Peyer's patch (tissue), 4 donors: ENCODE results near the gene C1orf35. TPM values are rescaled to one million over a fixed set of nuclear protein-coding genes. Genes with fewer than 3 reads are reported as not detected.

Source experiments
- DNase-seq, 3 donors: peaks; one replicate each; pipeline ENCODE4 v3.0.0-alpha.2; 2017 to 2019
- H3K27ac ChIP-seq, 4 donors: fragments of 200-600 bp; sonication (generic); one replicate each; pipeline ENCODE4 v1.5.1; 2016 to 2019
- H3K27me3 ChIP-seq, 2 donors: fragments of 200-600 bp; sonication (generic); one replicate each; pipeline ENCODE4 v1.5.1; 2019
- H3K36me3 ChIP-seq, 3 donors: fragments of 200-600 bp; sonication (generic); one replicate each; pipeline ENCODE4 v1.5.1; 2016 to 2019
- H3K4me1 ChIP-seq, 4 donors: fragments of 200-600 bp; sonication (generic); one replicate each; pipeline ENCODE4 v1.5.1; 2016 to 2019
- H3K4me3 ChIP-seq, 4 donors: fragments of 200-600 bp; sonication (generic); 1 replicate in 3 of 4; 2 replicates in 1 of 4; pipeline ENCODE4 v1.5.1; 2016 to 2019; ENCODE audit warnings: mild to moderate bottlenecking in 1 of 4
- H3K9me3 ChIP-seq, 4 donors: fragments of 200-600 bp; sonication (generic); one replicate each; pipeline ENCODE4 v1.5.1; 2016 to 2019; ENCODE audit warnings: mild to moderate bottlenecking in 1 of 4
- CTCF ChIP-seq, 6 experiments: fragments of 450-650 bp in 4 of 6; fragments of 200-600 bp in 2 of 6; sonication (generic) in 1 of 6; IDR thresholded peaks; one replicate each; pipeline ENCODE4 v1.5.1; 2017 to 2019; ENCODE audit warnings: antibody characterized with exemption in 6 of 6, mild to moderate bottlenecking in 3 of 6, moderate library complexity in 1 of 6
- POLR2A ChIP-seq, 2 donors: fragments of 450-650 bp; IDR thresholded peaks; one replicate each; pipeline ENCODE4 v1.5.1; 2017; ENCODE audit warnings: antibody characterized with exemption in 2 of 2, mild to moderate bottlenecking in 2 of 2, moderate library complexity in 2 of 2
- total RNA-seq, 4 donors: library from RNA; depleted of rRNA; stranded (reverse); fragments of >200 nt; gene quantifications; one replicate each; pipeline ENCODE4 v1.1.0, GENCODE V29; 2016

C1orf35 gene
- total RNA-seq, 4 donors from 2014 or later, result 6.0 to 19.8 (median 16.2) TPM

GRCh38 chr1:228062085-228062791, 40.9 kb downstream of the C1orf35 start:
- peaks cover 0 to 19% of the 10 kb centered on the region in 2 donors for H3K27me3 ChIP-seq
- DNase-seq, result peak in 2 of 3 donors; percentile 33 to 42
- no peaks in the 10 kb centered on the region for H3K36me3 ChIP-seq

GRCh38 chr1:228061411-228062084, 41.6 kb downstream of the C1orf35 start:
- peak in 2 of 3 donors; percentile 27 to 41 for DNase-seq
- TF ChIP-seq CTCF (IDR thresholded peaks at IDR 0.05) (no peak), POLR2A (IDR thresholded peaks at IDR 0.05) (no peak)
- no peak overlapping the region for H3K4me3 ChIP-seq
- H3K9me3 ChIP-seq, result no peaks in the 10 kb centered on the region
- H3K4me1 ChIP-seq, result peaks cover 0 to 15% (median 7%) of the 10 kb centered on the region in 4 donors
- no peak overlapping the region for H3K27ac ChIP-seq
- H3K27me3 ChIP-seq, result peaks cover 0 to 19% of the 10 kb centered on the region in 2 donors
- no peaks in the 10 kb centered on the region for H3K36me3 ChIP-seq

More at GRCh38 chr1:228062085-228062791, 40.9 kb downstream of the C1orf35 start:
- Histone ChIP-seq H3K27ac (no peak overlapping the region), H3K9me3 (no peaks in the 10 kb centered on the region), H3K4me3 (no peak overlapping the region), H3K4me1 (peaks cover 0 to 15% (median 7%) of the 10 kb centered on the region in 4 donors)
- TF ChIP-seq POLR2A (IDR thresholded peaks at IDR 0.05), result no peak
- TF ChIP-seq CTCF (IDR thresholded peaks at IDR 0.05), result no peak

- peak overlapping the region in 3 of 4 donors; percentile 11 to 54 (median 49) for H3K4me3 ChIP-seq
- peak overlapping the region in 2 of 4 donors; percentile 29 to 55 for H3K27ac ChIP-seq
- H3K9me3 ChIP-seq, result no peaks in the 10 kb centered on the region
- peaks cover 0 to 15% (median 7%) of the 10 kb centered on the region in 4 donors for H3K4me1 ChIP-seq
- no peaks in the 10 kb centered on the region for H3K36me3 ChIP-seq
- peaks cover 0 to 23% of the 10 kb centered on the region in 2 donors for H3K27me3 ChIP-seq
- TF ChIP-seq POLR2A (IDR thresholded peaks at IDR 0.05) (no peak), CTCF (IDR thresholded peaks at IDR 0.05) (no peak)
- DNase-seq, result peak in 2 of 3 donors; percentile 52 to 58
Measured at GRCh38 chr1:228060458-228061190, 42.5 kb downstream of the C1orf35 start.

DNA sequence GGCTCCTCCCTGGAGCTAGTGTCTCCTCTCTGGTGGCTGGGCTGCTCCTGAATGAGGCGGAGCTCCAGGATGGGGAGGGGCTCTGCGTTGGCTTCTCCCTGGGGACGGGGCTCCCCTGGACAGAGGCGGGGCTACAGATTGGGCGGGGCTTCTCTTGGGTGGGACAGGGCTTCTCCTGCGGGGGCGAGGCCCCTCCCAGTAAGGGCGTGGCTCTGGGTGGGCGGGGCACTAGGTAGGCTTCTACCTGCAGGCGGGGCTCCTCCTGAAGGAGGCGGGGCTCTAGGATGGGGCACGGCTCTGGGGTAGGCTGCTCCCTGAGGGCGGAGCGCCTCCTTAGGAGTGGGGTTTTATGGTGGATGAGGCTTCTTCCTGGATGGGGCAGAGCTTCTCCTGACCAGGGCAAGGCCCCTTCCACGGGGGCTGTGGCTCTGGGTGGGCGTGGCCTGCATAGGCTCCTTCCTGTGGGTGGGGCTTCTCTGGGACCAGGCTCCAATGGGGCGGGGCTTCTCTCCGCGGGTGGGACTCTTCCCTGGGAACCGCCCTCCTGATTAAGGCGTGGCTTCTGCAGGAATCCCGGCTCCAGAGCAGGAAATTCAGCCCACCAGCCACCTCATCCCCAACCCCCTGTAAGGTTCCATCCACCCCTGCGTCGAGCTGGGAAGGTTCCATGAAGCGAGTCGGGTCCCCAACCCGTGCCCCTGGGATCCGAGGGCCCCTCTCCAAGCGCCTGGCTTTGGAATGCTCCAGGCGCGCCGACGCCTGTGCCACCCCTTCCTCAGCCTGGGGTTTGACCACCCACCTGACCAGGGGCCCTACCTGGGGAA, 43.3 kb downstream of the C1orf35 start:
- Histone ChIP-seq H3K27me3 (peaks cover 0 to 23% of the 10 kb centered on the region in 2 donors), H3K4me1 (peaks cover 0 to 15% (median 7%) of the 10 kb centered on the region in 4 donors), H3K27ac (peak overlapping the region in 2 of 4 donors; percentile 29 to 55), H3K9me3 (no peaks in the 10 kb centered on the region), H3K4me3 (peak overlapping the region; percentile 11 to 54 (median 42)), H3K36me3 (no peaks in the 10 kb centered on the region)
- DNase-seq, result peak; percentile 28 to 96 (median 95)
- peak in 1 of 2 donors; percentile 39 for TF ChIP-seq POLR2A (IDR thresholded peaks at IDR 0.05)
- no peak for TF ChIP-seq CTCF (IDR thresholded peaks at IDR 0.05)
